HepG2 (cell line): ENCODE measurements around the gene HOTAIR. TPM values are rescaled to one million over a fixed set of nuclear protein-coding genes. Genes with fewer than 3 reads are reported as not detected.

Source experiments
- HNRNPH1 ChIP-seq: fragments of 200-400 bp; formaldehyde crosslinking; optimal IDR thresholded peaks from 2 replicates; pipeline ENCODE3; 2017; ENCODE audit warnings: mild to moderate bottlenecking, low read depth, low read length
- NBN ChIP-seq: fragments of 450-650 bp; conservative IDR thresholded peaks from 2 replicates; pipeline ENCODE4 v1.6.1; 2017
- PAF1 ChIP-seq: IDR thresholded peaks from 2 replicates; pipeline ENCODE4 v1.6.1; 2016; ENCODE audit warnings: missing genetic modification reagents, missing compliant biosample characterization
- PHB2 ChIP-seq: fragments of 450-650 bp; IDR thresholded peaks from 2 replicates; pipeline ENCODE4 v1.6.1; 2018; ENCODE audit not compliant: partially characterized antibody
- PTBP1 ChIP-seq: fragments of 200-400 bp; formaldehyde crosslinking; IDR thresholded peaks from 2 replicates; pipeline ENCODE4 v1.6.1; 2018; ENCODE audit warnings: low read length, low read depth; ENCODE audit not compliant: poor library complexity, severe bottlenecking
- SKIL ChIP-seq: sonication (generic); formaldehyde crosslinking; IDR thresholded peaks from 2 replicates; pipeline ENCODE4 v1.8.0; 2022; ENCODE audit warnings: missing genetic modification reagents, mild to moderate bottlenecking, moderate library complexity, borderline replicate concordance
- TARDBP ChIP-seq: sonication (generic); formaldehyde crosslinking; IDR thresholded peaks from 2 replicates; pipeline ENCODE4 v1.8.0; 2022; ENCODE audit warnings: mild to moderate bottlenecking, missing genetic modification reagents
- USF2 ChIP-seq, 2 experiments: sonication (generic) in 1 of 2; formaldehyde crosslinking in 1 of 2; IDR thresholded peaks; 2 replicates each; pipeline versions ENCODE4 v1.5.1 to v1.6.1; 2011 to 2020; ENCODE audit warnings: borderline replicate concordance in 1 of 2, low read depth in 1 of 2, low read length in 1 of 2, mild to moderate bottlenecking in 1 of 2, missing genetic modification reagents in 1 of 2, moderate library complexity in 1 of 2
- ZBTB40 ChIP-seq, 2 experiments: fragments of 450-650 bp in 1 of 2; sonication (generic) in 1 of 2; formaldehyde crosslinking in 1 of 2; IDR thresholded peaks; 2 replicates each; pipeline versions ENCODE4 v1.6.1 to v1.8.0; 2016 to 2022; ENCODE audit warnings: antibody characterized with exemption in 1 of 2, mild to moderate bottlenecking in 1 of 2, missing genetic modification reagents in 1 of 2
- ZNF460 ChIP-seq: sonication (generic); formaldehyde crosslinking; IDR thresholded peaks from 2 replicates; pipeline ENCODE4 v1.5.1; 2020; ENCODE audit warnings: missing genetic modification reagents, mild to moderate bottlenecking, borderline replicate concordance
- ZNF678 ChIP-seq: sonication (generic); formaldehyde crosslinking; IDR thresholded peaks from 2 replicates; pipeline ENCODE4 v1.4.0; 2020; ENCODE audit warnings: mild to moderate bottlenecking, missing genetic modification reagents
- ZNF83 ChIP-seq: sonication (generic); formaldehyde crosslinking; IDR thresholded peaks from 2 replicates; pipeline ENCODE4 v1.4.0; 2020; ENCODE audit warnings: missing genetic modification reagents, mild to moderate bottlenecking, borderline replicate concordance
- polyA plus RNA-seq, 8 experiments: library from polyadenylated mRNA; depleted of rRNA in 3 of 8; stranded (reverse) in 7 of 8; unstranded in 1 of 8; fragments of >200 nt; fragmentation: Illumina TruSeq in 4 of 8; extraction: Trizol in 4 of 8; gene quantifications; 2 replicates each; pipeline versions ENCODE4 v1.2.1 to v1.2.3, GENCODE V29; 2011 to 2016; ENCODE audit warnings: low read depth in 4 of 8, missing spikeins in 1 of 8, mixed read lengths in 1 of 8; ENCODE audit not compliant: insufficient read depth in 1 of 8
- total RNA-seq, 5 experiments: library from RNA; depleted of rRNA; stranded (reverse); fragments of >200 nt; fragmentation: Illumina TruSeq; extraction: Trizol; gene quantifications; 2 replicates each; pipeline ENCODE4 v1.2.3, GENCODE V29; 2016; ENCODE audit warnings: low read depth in 1 of 5

HOTAIR gene
- total and polyA plus RNA-seq, 2 of the 13 experiments (the other 11 are each of a cell fraction or from before 2014, with no cell fraction given), result not detected

GRCh38 chr12:54000116-54001114 lies 25.7 kb upstream of the HOTAIR start, which contains the start of gene HOXC9 (continued):
- TF ChIP-seq PTBP1 (no peak), TARDBP (CRISPR knock-in tag) (no peak), PAF1 (no peak), PHB2 (no peak), ZBTB40 (IDR thresholded peaks at IDR 0.05) (no peak), ZBTB40 (CRISPR knock-in tag; IDR thresholded peaks at IDR 0.05) (no peak), SKIL (CRISPR knock-in tag) (no peak), ZNF678 (CRISPR knock-in tag) (no peak), HNRNPH1 (no peak), ZNF83 (CRISPR knock-in tag) (no peak), USF2 (IDR thresholded peaks at IDR 0.05; ENCODE audit: low read depth, low read length) (no peak), USF2 (CRISPR knock-in tag; IDR thresholded peaks at IDR 0.05; ENCODE audit: borderline replicate concordance) (no peak), NBN (no peak), ZNF460 (CRISPR knock-in tag) (no peak)
